Measurements from ENCODE around the gene SYPL2. TPM values are rescaled to one million over a fixed set of nuclear protein-coding genes. Genes with fewer than 3 reads are reported as not detected.
A peak's percentile ranks its signal among the peaks of the same experiment; 100 is the strongest.

The SYPL2 gene
- total RNA-seq, 4 donors from 2014 or later, result 0.15 to 0.79 (median 0.19) TPM; not detected in 1

GRCh38 chr1:109509176-109510134, 43.1 kb downstream of the SYPL2 start, which contains the start of gene AMIGO1:
Gene AMIGO1 (minus strand): TSS chr1:109509727. CDS start chr1:109508912, 815 bp downstream.
- Histone ChIP-seq H3K9me3 (no peaks in the 10 kb centered on the region), H3K27me3 (peaks cover 0 to 19% (median 0%) of the 10 kb centered on the region in 4 donors), H3K27ac (peak within 1 kb of the TSS in 2 of 4 donors; percentile 52 to 69), H3K4me1 (peaks cover 8 to 21% (median 11%) of the 10 kb centered on the region in 3 donors), H3K4me3 (peak within 1 kb of the TSS; percentile 53 to 86 (median 76)), H3K36me3 (no peaks in the 10 kb centered on the region)
- DNase-seq, result no peak
- WGBS, 2 donors, result 0% methylated on average over 8 to 10 of the region's 100 CpGs
- TF ChIP-seq CTCF (IDR thresholded peaks at IDR 0.05) (no peak), POLR2A (IDR thresholded peaks at IDR 0.05) (no peak)
- intact Hi-C loops (cut with DNase I), result no loop called here

GRCh38 chr1:109513110-109513710, 46.9 kb downstream of the SYPL2 start:
- TF ChIP-seq CTCF (IDR thresholded peaks at IDR 0.05), result no peak
- TF ChIP-seq POLR2A (IDR thresholded peaks at IDR 0.05), result no peak
- no peaks in the 10 kb centered on the region for H3K36me3 ChIP-seq
- intact Hi-C loops (cut with DNase I), result no loop called here
- peaks cover 0 to 19% (median 0%) of the 10 kb centered on the region in 4 donors for H3K27me3 ChIP-seq
- H3K4me3 ChIP-seq, result no peak overlapping the region
- no peak overlapping the region for H3K27ac ChIP-seq
- peaks cover 8 to 20% (median 11%) of the 10 kb centered on the region in 3 donors for H3K4me1 ChIP-seq
- H3K9me3 ChIP-seq, result no peaks in the 10 kb centered on the region
- DNase-seq, result no peak
- WGBS, 2 donors, result 58 to 59% methylated on average over 2 of the region's 2 CpGs

GRCh38 chr1:109514846-109515245, 48.5 kb downstream of the SYPL2 start:
- Histone ChIP-seq H3K27me3 (peaks cover 0 to 11% (median 0%) of the 10 kb centered on the region in 4 donors), H3K9me3 (no peaks in the 10 kb centered on the region), H3K4me1 (peaks cover 4 to 10% (median 7%) of the 10 kb centered on the region in 3 donors), H3K4me3 (no peak overlapping the region), H3K36me3 (no peaks in the 10 kb centered on the region), H3K27ac (no peak overlapping the region)
- intact Hi-C loops (cut with DNase I), result no loop called here
- WGBS, 2 donors, result 56 to 79% methylated on average over 3 of the region's 3 CpGs
- TF ChIP-seq CTCF (IDR thresholded peaks at IDR 0.05) (no peak), POLR2A (IDR thresholded peaks at IDR 0.05) (no peak)
- DNase-seq, result no peak

- WGBS, 2 donors, result 71 to 89% methylated on average over 4 of the region's 5 CpGs
- H3K9me3 ChIP-seq, result no peaks in the 10 kb centered on the region
- H3K4me3 ChIP-seq, result no peak overlapping the region
- no peaks in the 10 kb centered on the region for H3K36me3 ChIP-seq
- TF ChIP-seq CTCF (IDR thresholded peaks at IDR 0.05), result no peak
- TF ChIP-seq POLR2A (IDR thresholded peaks at IDR 0.05), result no peak
- no peak for DNase-seq
- peaks cover 0 to 11% (median 0%) of the 10 kb centered on the region in 4 donors for H3K27me3 ChIP-seq
- intact Hi-C loops (cut with DNase I), result no loop called here
- no peaks in the 10 kb centered on the region for H3K4me1 ChIP-seq
- H3K27ac ChIP-seq, result no peak overlapping the region
Observed at GRCh38 chr1:109516872-109517271, 50.5 kb downstream of the SYPL2 start.

- 84% methylated on average over 5 of the region's 5 CpGs for WGBS, 2 donors
- Histone ChIP-seq H3K9me3 (no peaks in the 10 kb centered on the region), H3K4me1 (no peaks in the 10 kb centered on the region), H3K36me3 (no peaks in the 10 kb centered on the region), H3K27ac (no peak overlapping the region), H3K27me3 (peaks cover 0 to 15% (median 0%) of the 10 kb centered on the region in 4 donors), H3K4me3 (no peak overlapping the region)
- intact Hi-C loops (cut with DNase I), result no loop called here
- no peak for DNase-seq
- no peak for TF ChIP-seq CTCF (IDR thresholded peaks at IDR 0.05)
- TF ChIP-seq POLR2A (IDR thresholded peaks at IDR 0.05), result no peak
Observed at GRCh38 chr1:109517337-109517736, 51.0 kb downstream of the SYPL2 start.

Data from esophagus squamous epithelium (tissue), 5 donors.